HG02623 (cell line): ENCODE data around the gene CD46.
A peak's percentile ranks its signal among the peaks of the same experiment; 100 is the strongest.
"Not testable (repeated sequence)": the region's sequence is repeated elsewhere in the genome, so short reads cannot be mapped to it uniquely, and the experiment has no call there.

Source experiments
- ATAC-seq: cut with Tn5 transposase; IDR thresholded peaks from one replicate; pipeline ENCODE4 v1.9.1; 2021; ENCODE audit warnings: moderate library complexity; ENCODE audit not compliant: unreplicated experiment

The CD46 gene

DNA sequence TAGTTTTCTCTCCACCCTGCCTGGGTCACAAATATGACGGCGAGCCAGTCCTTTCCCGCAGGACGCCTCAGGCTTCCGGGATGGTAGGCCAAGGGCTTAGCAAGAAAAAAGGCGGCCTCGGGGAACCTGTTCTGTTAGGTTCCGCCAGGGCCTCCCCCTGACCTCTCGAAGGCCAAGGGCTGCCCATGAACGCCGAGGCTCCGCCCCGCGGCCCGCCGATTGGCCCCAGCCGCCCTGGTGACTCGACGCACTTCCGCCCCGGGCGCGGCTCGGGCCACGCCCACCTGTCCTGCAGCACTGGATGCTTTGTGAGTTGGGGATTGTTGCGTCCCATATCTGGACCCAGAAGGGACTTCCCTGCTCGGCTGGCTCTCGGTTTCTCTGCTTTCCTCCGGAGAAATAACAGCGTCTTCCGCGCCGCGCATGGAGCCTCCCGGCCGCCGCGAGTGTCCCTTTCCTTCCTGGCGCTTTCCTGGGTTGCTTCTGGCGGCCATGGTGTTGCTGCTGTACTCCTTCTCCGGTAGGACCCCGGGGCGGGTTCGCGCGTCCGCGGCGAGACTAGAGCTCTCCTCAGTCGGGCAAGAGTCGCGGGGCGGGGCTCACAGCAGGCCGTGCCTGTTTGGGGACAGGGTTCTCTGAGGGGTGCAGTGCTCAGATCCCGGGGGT lies at the start of gene CD46:
Gene CD46 (plus strand): TSS at position 265 of the 666 bp plus-strand sequence. CDS start 159 bp downstream, at position 424.
- peak; percentile 93 for ATAC-seq

GRCh38 chr1:207702317-207702716 lies 49.5 kb upstream of the CD46 start:
- ATAC-seq: no peak

GRCh38 chr1:207703712-207704111 lies 48.1 kb upstream of the CD46 start:
- ATAC-seq: no peak

GRCh38 chr1:207708004-207708403 lies 43.9 kb upstream of the CD46 start:
- ATAC-seq: not testable (repeated sequence)

DNA sequence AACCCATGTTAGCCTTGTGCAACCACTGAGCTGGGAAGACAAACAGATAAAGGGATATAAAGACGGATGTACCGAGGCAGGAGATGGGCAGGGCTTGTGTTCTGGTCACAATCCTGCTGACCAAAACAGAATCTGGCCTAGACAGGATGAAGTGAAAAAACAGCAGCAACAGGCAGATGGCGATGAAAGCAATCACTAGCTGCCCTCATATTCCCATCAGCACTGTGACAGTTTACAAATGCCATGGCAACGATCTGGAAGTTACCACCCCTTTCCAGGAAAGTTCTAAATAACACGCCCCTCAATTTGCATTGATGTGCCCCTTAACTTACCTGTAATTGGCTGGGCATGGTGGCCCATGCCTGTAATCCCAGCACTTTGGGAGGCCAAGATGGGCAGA lies 40.6 kb upstream of the CD46 start:
- no peak for ATAC-seq

GRCh38 chr1:207712701-207713100 lies 39.2 kb upstream of the CD46 start:
- ATAC-seq: not testable (repeated sequence)

DNA sequence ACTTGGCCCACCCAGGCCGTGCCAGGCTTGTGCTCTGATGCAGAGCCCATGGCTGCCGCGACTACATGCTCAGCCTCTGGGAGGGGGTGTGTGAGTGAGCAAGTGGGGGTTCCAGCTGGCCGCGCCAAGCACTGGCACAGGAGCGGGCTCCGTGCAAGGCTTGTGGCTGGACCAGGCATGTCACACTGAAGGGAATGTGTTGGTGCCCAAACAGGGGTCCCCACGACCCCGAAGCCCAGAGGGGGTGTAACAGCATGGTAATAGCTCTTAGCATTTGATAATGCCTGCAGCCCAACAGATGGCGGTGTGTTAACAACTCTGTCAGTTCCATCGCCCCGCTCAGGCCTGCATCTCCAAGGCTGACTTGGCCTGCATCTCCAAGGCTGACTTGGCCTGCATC lies 38.3 kb upstream of the CD46 start:
- no peak for ATAC-seq

- no peak for ATAC-seq
Measured at GRCh38 chr1:207719234-207719633, 32.6 kb upstream of the CD46 start.

- not testable (repeated sequence) for ATAC-seq
Measured at GRCh38 chr1:207728200-207728858, 23.5 kb upstream of the CD46 start.

- ATAC-seq: not testable (repeated sequence)
Measured at GRCh38 chr1:207737503-207738157, 14.2 kb upstream of the CD46 start.

GRCh38 chr1:207738158-207738659 lies 13.6 kb upstream of the CD46 start:
- not testable (repeated sequence) for ATAC-seq

GRCh38 chr1:207740207-207740606 lies 11.6 kb upstream of the CD46 start:
- no peak for ATAC-seq

GRCh38 chr1:207742850-207743555 lies 8.9 kb upstream of the CD46 start:
- ATAC-seq: no peak

GRCh38 chr1:207744000-207744534 lies 7.8 kb upstream of the CD46 start:
- no peak for ATAC-seq

DNA sequence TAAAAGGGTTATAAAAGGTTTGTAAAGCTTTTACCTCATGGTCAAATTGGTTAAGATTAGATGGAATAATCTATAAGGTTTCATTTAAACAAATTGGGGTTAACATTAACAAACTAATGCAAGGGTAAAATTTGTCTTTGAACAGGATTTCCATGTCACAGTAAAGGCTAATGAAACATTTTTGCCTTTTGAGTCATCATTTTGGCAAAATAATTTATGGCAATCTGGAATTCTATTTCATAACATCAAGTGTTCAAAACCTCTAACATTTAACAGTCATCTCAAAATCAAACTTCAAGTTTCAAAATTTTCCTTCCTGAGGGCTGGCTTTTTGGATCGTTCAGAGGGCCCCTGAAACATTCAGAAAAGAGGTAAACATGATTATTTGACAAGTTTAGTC lies 6.6 kb upstream of the CD46 start:
- ATAC-seq: no peak

DNA sequence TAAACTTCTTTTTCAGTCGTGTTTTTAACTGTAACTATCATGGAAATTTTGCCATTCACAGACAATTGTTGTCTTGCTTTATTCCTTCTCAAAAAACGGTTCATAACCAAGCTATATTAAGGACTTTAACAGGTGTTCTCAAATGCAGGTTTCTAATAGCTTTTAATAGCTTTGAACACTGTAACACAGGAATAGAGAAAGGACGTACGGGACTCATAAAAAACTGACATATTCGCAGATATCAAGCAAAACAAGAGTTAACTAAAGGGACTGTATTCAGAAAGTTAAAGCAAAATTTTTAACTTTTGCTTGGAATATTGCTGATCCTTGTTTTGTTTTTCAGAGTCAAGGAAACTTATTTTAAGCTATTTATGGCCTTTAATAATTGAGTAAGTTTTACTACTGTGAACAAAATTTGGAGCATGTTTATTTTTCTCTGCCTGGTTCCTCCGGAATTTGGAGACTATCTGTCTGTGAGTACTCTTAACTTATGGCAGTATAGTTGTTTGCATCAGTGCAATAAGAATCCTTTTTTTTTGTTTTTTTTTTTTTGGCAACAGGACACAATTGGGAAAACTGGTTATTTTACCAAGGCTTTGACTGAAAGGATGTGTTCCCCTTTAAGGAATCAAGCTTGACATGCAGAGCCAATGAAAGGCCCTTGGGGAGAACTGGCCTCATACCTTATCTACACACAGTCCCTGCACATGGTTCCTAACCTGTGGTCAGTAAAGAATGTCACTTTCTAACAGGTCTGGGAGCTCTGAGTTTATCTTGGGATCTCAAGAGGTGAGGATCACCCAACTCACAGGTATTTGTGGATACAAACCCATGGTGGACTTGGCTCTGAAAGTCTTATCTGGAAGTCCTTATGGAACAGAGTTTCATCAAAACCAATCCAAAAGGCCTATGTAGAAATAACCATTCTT lies 5.8 kb upstream of the CD46 start:
- ATAC-seq: no peak

DNA sequence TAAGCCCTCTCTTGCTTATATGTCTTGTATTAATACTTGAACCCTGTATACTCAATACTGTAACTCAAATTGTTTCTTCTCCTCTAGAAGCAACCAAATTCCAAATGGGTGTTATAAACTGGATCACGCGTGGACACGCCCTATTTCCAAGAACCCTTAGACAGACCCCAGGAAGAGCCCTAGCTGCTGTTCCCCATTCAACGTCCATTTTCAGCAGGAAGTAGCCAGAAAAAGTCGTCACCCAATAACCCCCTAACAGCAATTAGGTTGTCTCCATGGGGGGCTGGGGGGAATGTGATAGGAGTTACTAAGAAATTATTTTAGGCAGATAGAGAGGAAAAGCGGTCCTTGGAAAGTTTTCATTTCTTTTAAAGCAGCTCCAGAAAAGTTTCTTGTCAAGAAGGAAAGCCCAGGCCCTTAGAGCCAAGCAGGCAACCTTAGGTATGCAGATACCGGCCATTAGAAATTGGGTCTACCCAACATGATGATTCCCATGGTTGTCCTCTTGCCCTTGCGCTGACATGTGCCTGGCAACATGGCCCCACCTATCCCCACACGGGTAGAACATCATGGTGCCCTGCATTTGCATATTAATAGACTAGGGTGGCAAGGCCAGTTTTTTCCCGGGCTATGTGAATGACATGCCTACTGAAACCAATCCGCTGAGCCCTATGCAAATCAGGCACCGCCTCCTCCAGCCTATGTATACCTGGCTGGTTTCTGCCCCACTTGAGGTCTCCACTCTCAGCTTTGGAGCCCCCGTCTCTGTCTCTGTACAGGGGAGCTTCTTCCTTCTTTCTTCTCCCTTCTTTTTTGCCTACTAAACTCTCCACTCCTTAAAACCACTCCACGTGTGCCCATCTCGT lies 4.0 kb upstream of the CD46 start:
- ATAC-seq: no peak

DNA sequence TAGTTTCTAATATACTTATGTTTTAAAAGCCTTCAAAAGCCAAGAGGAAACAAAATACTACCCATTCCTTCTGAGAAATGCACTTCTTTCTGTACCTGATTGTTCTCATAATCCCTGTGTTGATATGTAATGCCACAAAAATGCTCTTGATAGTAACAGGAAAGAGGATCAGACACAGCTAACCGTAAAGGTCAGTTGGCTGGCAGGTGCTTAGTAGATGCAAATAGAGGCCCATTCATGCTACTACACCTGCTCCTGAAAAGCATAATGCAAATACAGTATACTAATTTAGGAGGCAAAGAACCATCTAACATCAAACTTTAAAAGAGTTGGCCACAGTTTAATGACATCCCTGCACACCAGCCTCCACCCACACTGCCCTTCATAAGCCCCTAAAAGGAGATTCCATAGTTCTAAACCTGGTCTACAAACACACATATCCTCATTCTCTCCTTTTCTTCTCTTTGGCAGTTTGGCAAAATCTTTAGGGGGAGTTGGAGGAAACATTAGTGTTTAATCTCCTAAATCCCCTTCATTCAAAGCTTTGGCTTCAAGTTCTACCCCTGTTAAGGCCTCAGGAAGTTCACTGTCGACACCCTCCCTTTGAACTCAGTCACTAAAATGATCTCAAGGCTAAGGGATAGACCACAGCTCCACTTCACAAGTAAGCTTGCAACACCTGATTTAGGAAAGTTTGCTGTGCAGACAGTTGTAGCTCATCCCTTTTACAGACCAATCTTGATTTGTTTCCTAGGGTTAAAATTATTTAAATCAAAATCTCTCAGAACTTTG lies 2.9 kb upstream of the CD46 start:
- no peak for ATAC-seq
